HG03460 (cell line): ENCODE data around the gene CHAT.

ENCODE experiments used
- ATAC-seq: cut with Tn5 transposase; IDR thresholded peaks from one replicate; pipeline ENCODE4 v1.9.1; 2021; ENCODE audit not compliant: unreplicated experiment

The CHAT gene

DNA sequence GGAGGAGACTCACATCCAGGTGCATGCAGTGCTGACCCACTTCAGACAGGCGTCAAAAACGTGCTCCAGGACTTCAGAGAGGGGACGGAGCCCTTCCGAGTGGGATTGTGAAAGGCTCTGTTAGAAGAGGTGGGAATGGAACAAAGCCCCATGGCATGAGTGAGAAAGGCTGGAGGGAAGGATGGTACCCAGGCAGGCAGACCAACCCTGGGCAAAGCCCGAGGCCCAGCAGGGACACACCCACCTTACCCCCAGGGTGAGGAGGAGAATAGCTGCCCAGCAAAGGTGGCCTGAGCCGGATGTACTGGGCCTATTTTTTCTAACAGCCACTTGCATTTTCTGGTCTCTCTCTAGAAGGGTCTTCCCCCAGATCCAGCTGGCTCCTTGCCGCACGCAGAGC is 14.8 kb downstream of the CHAT start:
- no peak for ATAC-seq

DNA sequence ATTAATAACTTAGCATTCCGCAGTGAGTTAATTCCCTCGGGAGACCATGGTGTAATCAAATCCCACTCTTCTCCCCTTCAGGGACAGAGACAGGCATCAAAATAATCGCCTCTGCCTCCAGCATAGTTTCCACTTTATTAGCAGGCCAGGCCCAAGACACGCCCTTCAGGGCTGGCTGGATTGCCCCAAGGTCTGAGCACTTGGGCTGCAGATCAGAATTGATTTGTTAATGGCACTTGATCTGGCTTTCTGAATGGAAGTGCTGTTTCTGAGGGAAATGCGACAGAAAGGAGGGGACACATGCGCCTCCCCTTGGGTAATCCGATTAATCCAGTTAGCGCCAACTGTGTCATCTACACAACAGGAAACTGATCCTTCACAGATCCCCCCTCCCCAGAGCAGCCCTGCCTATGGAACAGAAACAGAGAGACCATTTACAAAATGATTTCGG is 15.6 kb downstream of the CHAT start:
- no peak for ATAC-seq

DNA sequence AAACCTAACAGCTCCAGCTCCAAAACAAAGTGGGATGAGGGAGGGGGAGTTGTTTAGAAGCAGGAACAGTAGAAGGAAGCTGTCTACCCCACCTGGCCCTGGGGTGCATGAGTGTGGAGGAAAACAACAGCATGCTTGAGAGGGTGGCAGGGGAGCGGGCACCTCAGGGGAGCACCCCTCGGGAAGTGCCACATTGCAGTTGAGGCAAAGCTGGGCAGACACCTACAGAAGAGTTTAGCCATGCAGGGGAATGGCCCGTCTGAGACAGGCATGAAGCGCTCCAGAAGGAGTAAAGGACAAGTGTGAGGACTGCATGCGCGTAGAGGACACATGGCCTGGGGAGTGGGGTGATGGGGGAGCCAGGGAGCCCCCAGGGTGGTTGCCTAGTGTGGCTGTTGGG is 18.1 kb downstream of the CHAT start:
- ATAC-seq, result no peak

DNA sequence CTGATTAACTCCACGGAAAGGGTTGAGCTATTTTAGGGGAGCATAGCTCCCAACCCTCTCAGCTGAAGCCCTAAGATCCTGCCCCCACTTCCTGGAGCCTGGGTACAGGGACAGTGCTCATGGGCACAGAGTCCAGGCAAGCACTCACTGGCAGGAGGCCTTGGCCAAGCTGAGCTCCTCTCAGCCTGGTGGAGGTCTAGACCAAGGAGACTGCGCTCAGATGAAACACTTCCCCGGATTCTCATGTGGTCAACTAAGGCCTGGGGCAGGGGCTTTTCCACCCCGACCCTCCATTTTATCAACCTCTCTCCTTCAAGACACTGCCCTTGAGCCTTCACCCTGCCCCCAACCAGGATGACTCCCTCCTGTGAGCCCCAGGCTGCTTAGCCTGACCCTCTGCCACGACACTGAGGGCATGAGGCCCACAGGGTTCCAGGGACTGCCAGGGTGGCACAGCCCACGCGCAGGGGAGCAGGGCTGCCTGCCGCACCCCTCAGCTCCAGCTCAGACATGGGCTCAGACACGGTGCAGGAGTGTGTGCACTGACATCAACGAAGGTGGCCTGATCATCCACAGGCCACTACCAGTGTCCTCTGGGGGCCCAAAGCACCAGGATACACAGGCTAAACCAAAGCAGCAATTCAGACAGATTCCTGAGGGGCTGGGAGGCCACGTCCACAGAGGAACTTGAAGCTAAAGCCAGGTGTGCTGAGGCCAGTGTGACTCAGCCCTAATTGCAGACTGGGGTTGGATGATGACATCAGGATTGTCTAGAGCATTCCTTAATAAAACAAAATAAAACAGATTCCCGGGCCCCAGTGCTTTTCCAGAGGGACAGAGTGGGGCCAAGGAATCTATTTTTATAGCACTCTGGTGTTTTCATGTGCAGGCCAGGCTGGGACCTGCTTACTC is 18.8 kb downstream of the CHAT start:
- no peak for ATAC-seq

DNA sequence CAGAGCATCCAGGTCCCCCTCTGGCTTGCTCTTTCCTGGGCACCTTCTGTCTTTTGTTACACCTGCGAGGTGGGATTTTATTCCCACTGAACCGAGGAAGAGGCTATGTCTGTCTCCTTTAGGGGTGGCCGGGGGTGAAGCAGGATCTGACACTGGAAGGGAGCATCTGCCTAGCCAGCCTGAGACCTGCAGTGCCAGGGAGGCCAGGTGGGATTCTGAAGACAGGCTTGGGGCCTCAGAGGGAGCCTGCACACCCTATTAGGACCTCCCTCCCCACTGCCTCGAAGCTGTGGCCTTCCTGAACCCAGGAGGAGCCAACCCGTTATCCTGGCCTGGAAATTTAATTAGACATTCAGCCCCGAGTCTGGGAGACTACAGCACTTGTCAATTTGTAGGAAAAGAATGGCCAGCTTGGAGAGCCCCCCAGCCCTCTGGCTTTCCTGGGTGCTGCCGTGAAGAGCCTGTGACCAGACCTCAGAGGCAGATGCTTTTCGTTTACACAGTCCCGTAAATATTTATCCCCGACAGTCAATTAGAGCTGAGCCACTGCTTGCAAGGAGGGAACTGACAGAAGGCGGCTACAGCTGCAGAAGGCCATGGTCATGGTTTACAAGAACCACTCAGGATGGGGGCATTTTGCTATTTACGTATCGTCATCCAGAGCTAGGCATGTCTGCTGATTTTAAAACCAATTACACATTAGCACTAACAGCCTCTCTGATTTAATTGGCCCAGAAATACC is 19.7 kb downstream of the CHAT start:
- no peak for ATAC-seq

DNA sequence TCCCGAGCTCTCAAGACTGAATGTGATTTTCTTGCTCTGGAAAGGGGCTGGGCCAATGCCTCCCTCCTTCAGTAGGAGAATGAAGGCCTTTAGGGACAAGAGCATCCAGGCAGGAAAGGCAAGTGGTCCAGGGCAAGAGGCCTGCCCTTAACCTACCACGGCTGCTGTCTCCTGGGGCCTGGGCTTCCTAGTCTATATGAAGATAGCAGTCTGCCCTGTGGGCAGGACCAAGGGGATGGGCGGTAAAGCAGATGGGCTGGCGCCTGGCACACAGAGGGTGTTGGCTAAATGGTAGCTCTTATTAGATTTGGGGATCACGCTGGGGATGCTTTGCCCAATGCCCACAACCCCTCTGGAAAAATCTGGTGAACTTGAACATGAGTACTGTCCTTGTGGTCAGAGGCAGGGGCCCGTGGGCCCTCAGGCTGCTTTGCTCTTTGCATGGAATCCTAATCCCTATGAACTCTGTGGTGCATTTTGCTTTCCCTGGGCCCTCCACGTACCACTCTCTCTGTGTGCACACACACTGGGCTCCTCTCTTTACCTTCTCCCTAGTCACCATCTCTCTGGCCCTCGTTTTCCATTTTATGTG is 20.3 kb downstream of the CHAT start:
- ATAC-seq, result no peak

DNA sequence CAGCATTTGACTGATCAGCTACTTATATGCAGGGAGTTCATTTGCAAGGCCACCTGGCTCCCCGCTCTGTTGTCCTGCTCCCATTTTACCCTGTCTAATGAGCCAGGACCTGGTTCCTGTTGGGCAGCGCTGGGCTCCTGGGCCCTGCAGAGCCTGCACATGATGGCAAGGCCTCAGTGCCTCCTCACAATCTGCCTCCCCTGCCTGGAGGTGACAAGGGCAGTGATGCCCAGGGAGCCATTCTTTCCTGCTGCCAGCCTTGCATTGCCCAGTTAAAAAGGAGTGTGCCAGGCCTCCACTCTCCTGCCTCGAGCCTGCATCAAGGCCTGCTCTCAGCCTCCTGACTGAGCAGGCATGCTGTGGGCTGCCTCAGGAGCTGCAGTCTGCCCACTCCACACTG is 28.5 kb downstream of the CHAT start:
- ATAC-seq, result no peak

DNA sequence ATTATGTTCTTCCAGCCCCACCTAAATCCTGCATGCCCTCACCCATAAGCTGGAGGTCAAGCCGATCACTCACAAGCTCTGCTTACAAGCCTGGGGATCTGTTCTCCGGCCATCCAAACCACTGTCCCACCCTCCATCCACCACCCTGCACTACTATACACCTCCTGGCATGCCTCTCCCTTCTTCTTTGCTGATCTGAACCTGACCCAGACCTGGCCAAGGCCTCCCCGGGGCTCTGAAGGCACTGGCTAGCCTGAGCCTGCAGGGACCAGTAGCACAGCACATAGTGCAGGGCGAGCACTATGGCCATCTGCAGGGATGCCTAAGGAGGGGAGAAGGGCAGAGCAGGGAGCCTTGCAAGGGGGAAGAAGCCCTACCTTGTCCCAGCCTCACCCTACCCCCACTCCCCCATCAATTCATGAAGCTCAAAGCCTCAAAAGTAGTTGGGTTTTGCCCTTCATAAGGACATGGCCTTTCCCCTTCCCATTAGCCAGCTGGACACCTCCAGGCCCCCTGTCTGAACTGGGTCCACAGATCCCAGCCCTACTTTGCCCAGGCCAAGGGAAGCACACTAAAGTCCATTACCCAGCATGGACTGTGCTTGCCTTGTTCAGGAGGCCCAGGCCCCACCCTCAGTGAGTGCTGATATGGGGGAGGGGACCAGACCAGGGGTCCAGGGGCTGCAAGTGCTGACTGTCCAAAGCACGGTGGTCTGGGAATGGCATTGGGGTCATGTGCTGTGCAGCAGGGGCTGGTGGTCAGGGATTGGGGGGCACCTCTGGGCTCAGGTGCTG is 29.6 kb downstream of the CHAT start:
- no peak for ATAC-seq

DNA sequence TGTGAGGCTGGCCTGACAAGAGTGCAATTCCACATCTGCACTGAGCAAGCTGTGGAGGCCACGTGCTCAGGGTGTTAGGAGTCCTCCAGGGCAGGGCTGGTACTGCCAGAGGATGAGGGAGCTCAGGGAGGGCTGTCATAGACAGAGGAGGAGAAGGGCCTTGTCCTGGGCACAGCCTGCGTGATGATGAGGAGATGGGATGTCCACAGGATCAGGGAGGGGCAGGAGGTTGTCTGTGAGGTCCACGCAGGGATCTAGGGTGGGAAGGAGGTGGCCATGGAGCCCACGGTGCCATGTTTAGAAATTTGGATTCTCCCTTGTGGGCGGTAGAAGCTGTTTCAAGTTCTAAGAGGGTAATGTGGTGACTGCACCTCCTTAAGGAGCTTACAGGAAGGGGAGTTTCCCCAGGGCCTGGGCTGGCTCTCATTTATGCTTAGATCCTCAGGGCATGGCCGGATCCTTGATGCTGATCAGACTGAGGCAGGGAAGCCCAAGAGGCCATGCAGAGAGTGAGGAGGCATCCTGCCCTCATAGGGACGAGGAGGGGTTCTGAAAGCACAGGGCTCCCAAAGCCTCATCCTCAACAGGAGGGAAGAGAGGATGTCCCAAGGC is 30.3 kb downstream of the CHAT start:
- no peak for ATAC-seq

DNA sequence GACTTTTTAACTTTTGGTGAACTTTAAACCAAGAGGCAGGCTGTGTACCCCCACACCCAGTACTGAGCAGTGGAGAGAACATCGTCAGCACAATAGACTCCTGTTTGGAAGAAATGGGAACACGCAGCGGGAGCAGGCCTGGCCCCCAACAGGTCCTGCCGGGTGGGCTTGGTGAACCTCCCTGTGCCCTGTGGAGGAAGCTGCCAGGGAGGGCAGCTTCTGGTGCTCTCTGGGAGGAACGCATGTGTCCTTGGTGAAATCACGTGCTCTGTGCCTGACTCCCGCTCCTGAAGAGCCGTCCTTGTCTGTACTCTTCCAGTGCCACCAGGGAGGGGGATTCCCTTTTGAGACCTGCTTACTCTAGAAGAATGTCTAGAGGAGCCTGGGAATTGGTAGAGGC is 31.6 kb downstream of the CHAT start:
- ATAC-seq, result no peak

DNA sequence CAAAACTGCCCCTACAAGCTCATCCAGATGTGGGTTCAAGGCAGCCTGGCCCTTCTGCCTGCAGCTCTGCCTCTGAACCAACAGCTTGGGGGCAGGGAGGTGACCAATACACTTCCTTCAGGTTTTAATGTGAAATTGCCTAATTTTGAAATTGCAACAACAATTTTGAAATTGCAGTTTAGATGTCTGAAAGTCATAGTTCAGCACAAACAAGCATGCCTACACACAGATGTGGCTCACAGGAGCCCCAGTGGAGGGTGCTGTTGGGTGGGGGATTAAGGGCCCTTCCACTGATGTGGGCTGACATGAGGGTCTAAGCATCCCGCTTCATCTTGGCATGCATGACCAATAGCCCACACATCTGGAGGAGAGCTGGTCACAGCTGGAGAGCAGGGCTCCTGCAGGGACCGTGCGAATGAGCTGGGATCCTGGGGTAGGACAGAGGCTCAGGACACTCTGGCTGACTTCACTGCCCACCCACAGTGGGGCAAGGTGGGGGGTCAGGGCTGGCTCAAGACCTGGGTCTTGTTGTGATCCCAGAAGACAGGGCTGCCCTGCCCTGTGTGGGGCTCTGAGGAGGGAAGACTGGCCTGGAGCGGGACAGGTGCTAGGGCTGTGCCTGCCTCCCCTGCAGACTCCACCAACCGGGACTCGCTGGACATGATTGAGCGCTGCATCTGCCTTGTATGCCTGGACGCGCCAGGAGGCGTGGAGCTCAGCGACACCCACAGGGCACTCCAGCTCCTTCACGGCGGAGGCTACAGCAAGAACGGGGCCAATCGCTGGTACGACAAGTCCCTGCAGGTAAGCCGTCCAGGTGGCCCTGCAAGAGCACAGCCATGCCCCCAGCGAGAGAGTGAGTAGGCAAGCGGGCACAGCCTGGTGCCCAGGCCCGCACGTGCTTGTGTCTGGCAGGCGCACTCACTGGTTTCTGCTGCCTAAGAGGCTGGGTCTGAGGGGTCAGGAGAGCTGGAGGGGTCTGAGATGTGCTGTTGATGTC is 32.3 kb downstream of the CHAT start:
- no peak for ATAC-seq

DNA sequence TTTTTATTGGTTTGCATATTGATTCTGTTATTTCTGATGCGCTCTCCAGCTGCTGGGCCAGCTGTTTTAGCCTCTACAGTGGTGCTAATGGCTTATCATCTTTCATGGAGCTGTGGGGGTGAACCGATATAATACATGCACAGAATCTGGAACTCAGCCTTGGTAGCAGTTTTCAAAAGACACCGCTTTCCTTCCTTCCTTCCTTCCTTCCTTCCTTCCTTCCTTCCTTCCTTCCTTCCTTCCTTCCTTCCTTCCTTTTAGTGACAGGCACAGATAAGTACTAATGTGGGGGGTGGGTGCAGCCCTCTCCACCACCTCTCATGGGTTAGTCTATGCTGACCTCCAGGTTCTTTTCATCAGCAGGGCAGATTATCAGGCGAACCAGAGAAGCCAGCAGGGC is 33.7 kb downstream of the CHAT start:
- no peak for ATAC-seq

DNA sequence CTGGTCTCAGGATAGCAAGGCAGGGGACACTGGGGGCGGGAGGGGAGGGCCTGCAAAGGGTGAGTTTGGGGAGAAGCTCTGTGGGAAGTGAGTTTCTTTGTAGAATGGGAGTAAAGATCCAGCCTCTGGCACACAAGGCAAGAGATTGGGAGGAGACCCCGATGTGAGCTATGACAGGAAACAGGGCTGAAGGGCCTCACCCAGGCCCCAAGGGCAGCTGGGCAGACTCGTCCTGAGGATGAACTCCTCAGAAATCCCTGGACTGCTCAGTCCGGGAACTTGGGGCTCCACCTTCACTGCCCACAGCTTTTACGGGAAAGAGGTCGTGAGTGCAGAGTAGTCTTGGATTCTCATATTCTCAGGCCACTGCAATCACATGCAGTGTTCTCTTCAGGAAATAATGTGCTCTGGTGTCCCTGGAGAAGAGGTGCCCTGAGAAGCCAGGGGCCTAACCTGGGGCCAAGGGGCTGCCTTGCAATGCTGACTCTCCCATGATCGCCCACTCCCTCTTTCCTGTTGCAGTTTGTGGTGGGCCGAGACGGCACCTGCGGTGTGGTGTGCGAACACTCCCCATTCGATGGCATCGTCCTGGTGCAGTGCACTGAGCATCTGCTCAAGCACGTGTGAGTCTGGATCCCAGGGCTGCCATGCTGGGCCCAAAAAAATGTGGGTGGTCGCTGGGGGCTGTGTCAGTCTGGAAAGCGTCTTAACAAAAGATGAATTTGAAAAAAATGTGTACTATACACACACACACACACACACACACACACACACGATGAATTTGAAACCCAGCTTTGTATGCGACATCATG is 34.4 kb downstream of the CHAT start:
- ATAC-seq, result no peak

DNA sequence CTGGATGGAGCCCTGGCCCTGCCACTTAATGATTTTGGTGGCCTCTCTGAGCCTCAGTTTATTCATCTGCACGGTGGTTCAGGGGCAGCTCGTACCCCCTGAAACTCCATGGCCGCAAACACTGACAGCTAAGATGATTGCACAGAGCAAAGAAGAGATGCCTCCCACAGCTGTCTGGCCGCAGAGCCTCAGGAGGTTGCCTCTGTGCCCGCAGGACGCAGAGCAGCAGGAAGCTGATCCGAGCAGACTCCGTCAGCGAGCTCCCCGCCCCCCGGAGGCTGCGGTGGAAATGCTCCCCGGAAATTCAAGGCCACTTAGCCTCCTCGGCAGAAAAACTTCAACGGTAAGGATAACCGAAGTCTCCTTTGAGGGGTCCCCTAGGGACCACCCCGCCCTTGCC is 35.5 kb downstream of the CHAT start:
- no peak for ATAC-seq

DNA sequence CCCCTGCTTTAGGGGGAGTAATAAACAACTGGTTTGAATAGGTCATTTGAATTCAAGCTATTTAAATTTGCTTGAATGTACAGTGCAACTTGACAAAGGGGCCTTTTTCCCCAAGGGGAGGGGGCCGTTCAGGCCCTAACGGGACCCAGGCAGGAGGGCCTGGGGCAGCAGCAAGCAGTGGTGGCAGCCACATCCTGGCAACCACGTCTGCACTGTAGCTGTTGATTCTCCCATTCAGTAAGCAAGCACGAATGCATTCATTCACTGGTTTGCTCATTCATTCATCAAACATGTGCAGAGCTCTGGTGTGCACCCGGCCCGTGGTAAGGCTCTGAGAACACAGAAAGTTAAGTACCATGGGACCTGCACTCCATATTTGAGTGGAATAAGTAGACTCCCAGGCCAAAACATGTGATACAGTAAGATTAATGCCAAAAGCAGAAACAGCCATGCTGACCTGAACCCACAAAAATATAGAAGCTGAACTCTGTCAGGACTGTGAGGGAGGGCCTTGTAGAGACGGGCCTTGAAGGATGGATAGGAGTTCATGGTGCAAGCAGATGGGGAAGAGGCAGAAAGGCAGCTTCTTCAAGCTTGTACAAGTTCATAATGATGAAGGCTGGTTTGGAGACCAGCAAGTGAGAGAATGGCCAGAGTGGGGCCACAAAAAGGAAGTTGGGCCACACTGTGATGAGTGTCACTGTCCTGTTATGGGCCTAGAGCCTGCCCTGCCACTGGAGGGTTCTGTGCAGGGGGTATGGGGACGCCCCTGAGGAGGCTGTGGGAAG is 36.3 kb downstream of the CHAT start:
- no peak for ATAC-seq

DNA sequence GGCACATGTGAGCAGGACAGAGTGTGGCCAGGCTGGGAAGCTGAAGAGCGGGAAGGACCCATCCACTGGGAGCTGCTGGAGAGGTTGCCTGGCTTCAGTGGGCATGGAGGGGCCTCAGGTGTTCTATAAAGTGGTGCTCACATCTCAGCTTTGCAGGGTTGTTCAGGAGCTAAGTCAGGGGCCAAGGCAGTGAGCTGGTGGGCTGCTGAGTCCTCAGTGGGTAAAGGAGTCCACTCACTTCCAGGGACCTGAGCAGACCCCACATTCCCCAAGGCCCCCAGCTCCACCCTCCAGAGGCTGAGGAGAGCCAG is 36.8 kb downstream of the CHAT start:
- no peak for ATAC-seq

DNA sequence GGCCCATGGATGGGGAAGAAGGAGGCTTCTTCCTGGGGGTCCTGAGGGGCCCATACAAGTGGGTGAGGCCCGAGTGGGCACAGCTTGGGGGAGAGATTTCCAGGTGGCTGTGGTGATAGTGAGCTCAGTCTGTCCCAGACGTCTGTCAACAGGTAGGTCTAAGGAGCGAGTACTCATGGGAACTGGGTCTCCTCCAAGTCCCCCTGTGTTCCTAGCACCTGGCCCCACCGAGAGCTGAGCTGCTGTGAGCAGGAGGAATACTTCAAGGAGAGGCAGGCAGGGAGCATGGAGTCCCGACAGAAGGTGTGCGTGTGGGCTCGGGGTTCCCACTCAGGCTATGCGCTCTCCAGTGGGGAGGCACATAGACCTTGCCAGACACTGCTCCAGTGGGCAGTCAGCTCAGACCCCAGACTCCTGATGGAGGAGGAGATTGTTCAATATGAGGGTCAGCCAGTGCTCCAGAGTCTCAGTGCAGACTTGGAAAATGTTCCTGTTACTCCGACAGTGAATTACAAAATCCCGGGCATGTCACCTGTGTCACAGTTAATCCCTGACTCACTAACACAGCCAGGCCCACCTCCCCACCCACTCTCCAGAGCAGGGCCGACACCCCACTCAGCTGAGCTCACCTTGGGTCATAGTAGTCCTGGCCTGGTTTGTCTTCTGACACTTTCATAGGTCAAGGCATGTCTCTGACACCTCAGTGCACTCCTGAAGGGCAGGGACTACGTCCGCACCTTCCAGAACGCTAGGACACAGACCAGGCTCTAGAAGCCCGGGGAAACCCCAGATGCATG is 37.4 kb downstream of the CHAT start:
- ATAC-seq, result no peak
